ENCODE results near the gene F7.
"Not testable (repeated sequence)": the region's sequence is repeated elsewhere in the genome, so short reads cannot be mapped to it uniquely, and the experiment has no call there.

Gene F7

GRCh38 chr13:113077953-113078901 is 27.4 kb upstream of the F7 start:
- no peaks in the 10 kb centered on the region for H3K27me3 ChIP-seq (ENCODE audit: control insufficient read depth, low read length)
- H3K36me3 ChIP-seq (ENCODE audit: control insufficient read depth, low read length): no peaks in the 10 kb centered on the region
- no peaks in the 10 kb centered on the region for H3K9me3 ChIP-seq (ENCODE audit: control insufficient read depth, insufficient read depth, low read length)
- no peak overlapping the region for H3K4me3 ChIP-seq (ENCODE audit: low read length)
- H4K20me1 ChIP-seq (ENCODE audit: control insufficient read depth, insufficient read depth, low read depth, low read length): no peaks in the 10 kb centered on the region
- H3K4me2 ChIP-seq (ENCODE audit: low read length): no peak overlapping the region
- H3K4me1 ChIP-seq (ENCODE audit: control insufficient read depth, low read length): no peaks in the 10 kb centered on the region
- TF ChIP-seq CTCF (IDR thresholded peaks at IDR 0.05; ENCODE audit: low read depth, low read length, poor library complexity, severe bottlenecking) (no peak), EZH2phosphoT487 (IDR thresholded peaks at IDR 0.05; ENCODE audit: borderline replicate concordance, low read length) (no peak)
- H3K9me2 ChIP-seq (replicated peaks; ENCODE audit: control insufficient read depth, low read length): no peaks in the 10 kb centered on the region
- no peak overlapping the region for H3K27ac ChIP-seq (ENCODE audit: low read depth, low read length)
- no peaks in the 10 kb centered on the region for H3K79me2 ChIP-seq (ENCODE audit: control insufficient read depth, low read length)
- no peaks in the 10 kb centered on the region for H3F3A ChIP-seq (ENCODE audit: control insufficient read depth, insufficient read depth)

DNA sequence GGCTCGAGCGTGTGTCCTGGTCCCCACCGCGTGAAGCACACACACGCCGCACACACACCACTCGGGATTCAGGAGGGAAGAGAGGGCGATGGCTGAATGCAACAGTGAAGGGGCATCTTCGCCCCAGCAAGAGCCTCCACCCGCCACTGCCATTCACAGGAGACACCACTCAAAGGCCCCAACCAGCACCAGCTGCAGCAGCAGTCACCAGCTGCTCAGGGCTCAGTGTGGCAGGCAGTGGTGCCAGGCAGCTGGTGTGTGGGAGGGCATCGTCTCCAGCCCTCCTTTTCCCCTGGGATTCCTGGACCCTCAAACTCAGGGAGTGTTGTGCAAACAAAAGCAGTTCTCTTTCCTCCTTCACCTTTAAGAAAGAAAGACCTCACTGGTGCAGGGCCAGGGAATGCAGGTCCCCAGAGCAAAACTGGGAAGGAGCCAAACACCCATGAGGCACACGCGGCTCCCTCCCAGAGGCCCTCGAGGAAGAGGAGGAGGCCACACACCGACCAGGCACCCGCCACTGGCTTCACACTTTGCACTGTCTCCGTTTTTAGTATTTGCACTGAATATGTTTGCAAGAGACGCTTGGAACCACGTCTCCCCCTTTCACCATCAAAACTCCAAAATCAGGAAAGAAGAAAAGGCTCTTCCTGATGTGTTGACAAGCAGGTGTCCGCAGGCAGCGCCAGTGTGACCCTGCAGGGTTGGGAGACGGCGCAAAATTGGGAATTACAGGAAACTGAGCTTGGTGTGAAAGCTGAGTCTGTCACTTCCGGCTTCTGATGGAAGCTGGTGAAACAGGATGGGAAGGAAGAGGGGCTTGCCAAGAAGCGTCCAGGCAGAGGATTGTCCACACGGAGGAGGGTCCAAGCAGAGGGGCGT is 26.4 kb upstream of the F7 start:
- H3K4me3 ChIP-seq (ENCODE audit: low read length): no peak overlapping the region
- no peaks in the 10 kb centered on the region for H3K79me2 ChIP-seq (ENCODE audit: control insufficient read depth, low read length)
- no peaks in the 10 kb centered on the region for H4K20me1 ChIP-seq (ENCODE audit: control insufficient read depth, insufficient read depth, low read depth, low read length)
- H3K4me1 ChIP-seq (ENCODE audit: control insufficient read depth, low read length): no peaks in the 10 kb centered on the region
- no peaks in the 10 kb centered on the region for H3K9me2 ChIP-seq (replicated peaks; ENCODE audit: control insufficient read depth, low read length)
- TF ChIP-seq EZH2phosphoT487 (IDR thresholded peaks at IDR 0.05; ENCODE audit: borderline replicate concordance, low read length): no peak
- TF ChIP-seq CTCF (IDR thresholded peaks at IDR 0.05; ENCODE audit: low read depth, low read length, poor library complexity, severe bottlenecking): no peak
- H3K27ac ChIP-seq (ENCODE audit: low read depth, low read length): no peak overlapping the region
- no peak overlapping the region for H3K4me2 ChIP-seq (ENCODE audit: low read length)
- H3K36me3 ChIP-seq (ENCODE audit: control insufficient read depth, low read length): no peaks in the 10 kb centered on the region
- no peaks in the 10 kb centered on the region for H3F3A ChIP-seq (ENCODE audit: control insufficient read depth, insufficient read depth)
- H3K9me3 ChIP-seq (ENCODE audit: control insufficient read depth, insufficient read depth, low read length): no peaks in the 10 kb centered on the region
- no peaks in the 10 kb centered on the region for H3K27me3 ChIP-seq (ENCODE audit: control insufficient read depth, low read length)

- not testable (repeated sequence) for H3K27ac ChIP-seq (ENCODE audit: low read depth, low read length); H3K27me3 ChIP-seq (ENCODE audit: control insufficient read depth, low read length); H3K79me2 ChIP-seq (ENCODE audit: control insufficient read depth, low read length)
Measured at GRCh38 chr13:113079781-113080080, 25.9 kb upstream of the F7 start.

More at GRCh38 chr13:113079781-113080080, 25.9 kb upstream of the F7 start:
- not testable (repeated sequence) for H3K4me2 ChIP-seq (ENCODE audit: low read length); H4K20me1 ChIP-seq (ENCODE audit: control insufficient read depth, insufficient read depth, low read depth, low read length); H3K4me3 ChIP-seq (ENCODE audit: low read length); H3F3A ChIP-seq (ENCODE audit: control insufficient read depth, insufficient read depth); H3K36me3 ChIP-seq (ENCODE audit: control insufficient read depth, low read length); H3K4me1 ChIP-seq (ENCODE audit: control insufficient read depth, low read length); H3K9me2 ChIP-seq (replicated peaks; ENCODE audit: control insufficient read depth, low read length); H3K9me3 ChIP-seq (ENCODE audit: control insufficient read depth, insufficient read depth, low read length)

Measured in DOHH2 (cell line).